IPS DF 6.9 (cell line): ENCODE data around the gene CACNA1G.

ENCODE experiments used
- DNase-seq: peaks from one replicate; pipeline ENCODE4 v3.0.0-alpha.2; 2013; ENCODE audit warnings: low read depth, low spot score
- H3K27ac ChIP-seq: one replicate; pipeline ENCODE4 v1.5.1; 2013; ENCODE audit warnings: low read length, control low read depth
- H3K27me3 ChIP-seq: 2 replicates; pipeline ENCODE4 v1.6.1; 2013; ENCODE audit warnings: mild to moderate bottlenecking, low read length; ENCODE audit not compliant: control insufficient read depth, insufficient read depth
- H3K36me3 ChIP-seq: 2 replicates; pipeline ENCODE4 v1.6.1; 2013; ENCODE audit warnings: low read length; ENCODE audit not compliant: control insufficient read depth, insufficient read depth
- H3K4me1 ChIP-seq: 2 replicates; pipeline ENCODE4 v1.6.1; 2013; ENCODE audit warnings: low read length; ENCODE audit not compliant: control insufficient read depth, insufficient read depth
- H3K4me3 ChIP-seq: 2 replicates; pipeline ENCODE4 v1.5.1; 2013; ENCODE audit warnings: mild to moderate bottlenecking, low read length
- H3K9me3 ChIP-seq: 2 replicates; pipeline ENCODE4 v1.6.1; 2013; ENCODE audit warnings: low read length, inconsistent platforms; ENCODE audit not compliant: control insufficient read depth, insufficient read depth
- WGBS: extraction: QIAGEN DNeasy Blood & Tissue Kit; methylation state at CpG from one replicate; pipeline ENCODE4 v1.1.7; 2013; ENCODE audit warnings: mixed read lengths, missing lambda C conversion rate; ENCODE audit not compliant: insufficient read length, insufficient coverage; 5-methylcytosine and 5-hydroxymethylcytosine counted together

Gene CACNA1G

GRCh38 chr17:50577451-50577954 lies 17.0 kb downstream of the CACNA1G start:
- Histone ChIP-seq H3K4me3 (no peak overlapping the region), H3K36me3 (no peaks in the 10 kb centered on the region; the same call in 1 of the 2 replicates), H3K27ac (no peak overlapping the region), H3K4me1 (no peaks in the 10 kb centered on the region), H3K9me3 (no peaks in the 10 kb centered on the region), H3K27me3 (no peaks in the 10 kb centered on the region)
- no CpG with 5 or more reads among the region's 13 CpGs for WGBS
- no peak for DNase-seq

- H3K27me3 ChIP-seq = no peaks in the 10 kb centered on the region
- H3K27ac ChIP-seq = no peak overlapping the region
- no peak overlapping the region for H3K4me3 ChIP-seq
- WGBS = no CpG with 5 or more reads among the region's 16 CpGs
- H3K4me1 ChIP-seq = no peaks in the 10 kb centered on the region
- H3K36me3 ChIP-seq = no peaks in the 10 kb centered on the region; the same call in 1 of the 2 replicates
- H3K9me3 ChIP-seq = no peaks in the 10 kb centered on the region
- no peak for DNase-seq
These were observed 17.7 kb downstream of the CACNA1G start for GRCh38 chr17:50578173-50578572.

- WGBS = no CpG with 5 or more reads among the region's 7 CpGs
- no peaks in the 10 kb centered on the region for H3K27me3 ChIP-seq
- no peak for DNase-seq
- H3K9me3 ChIP-seq = no peaks in the 10 kb centered on the region
- no peak overlapping the region for H3K27ac ChIP-seq
- no peaks in the 10 kb centered on the region; the same call in 1 of the 2 replicates for H3K36me3 ChIP-seq
- no peaks in the 10 kb centered on the region for H3K4me1 ChIP-seq
- H3K4me3 ChIP-seq = no peak overlapping the region
These were observed 18.9 kb downstream of the CACNA1G start for GRCh38 chr17:50579399-50579798.

- Histone ChIP-seq H3K4me1 (no peaks in the 10 kb centered on the region), H3K27me3 (no peaks in the 10 kb centered on the region), H3K9me3 (no peaks in the 10 kb centered on the region), H3K27ac (no peak overlapping the region), H3K36me3 (no peaks in the 10 kb centered on the region; the same call in 1 of the 2 replicates), H3K4me3 (no peak overlapping the region)
- no CpG with 5 or more reads among the region's 9 CpGs for WGBS
- DNase-seq = no peak
These were observed 20.1 kb downstream of the CACNA1G start for GRCh38 chr17:50580646-50581045.

- WGBS = no CpG with 5 or more reads among the region's 12 CpGs
- DNase-seq = no peak
- Histone ChIP-seq H3K9me3 (no peaks in the 10 kb centered on the region), H3K36me3 (no peaks in the 10 kb centered on the region), H3K27me3 (no peaks in the 10 kb centered on the region), H3K4me3 (no peak overlapping the region), H3K27ac (no peak overlapping the region), H3K4me1 (0 out of 2 replicates have a peak, but pooled peaks cover under 1% of the 10 kb centered on the region)
These were observed 20.8 kb downstream of the CACNA1G start for GRCh38 chr17:50581316-50581715.

- no CpG with 5 or more reads among the region's 2 CpGs for WGBS
- H3K27me3 ChIP-seq = no peaks in the 10 kb centered on the region
- no peak for DNase-seq
- H3K9me3 ChIP-seq = no peaks in the 10 kb centered on the region
- H3K4me3 ChIP-seq = no peak overlapping the region
- H3K27ac ChIP-seq = no peak overlapping the region
- H3K4me1 ChIP-seq = 0 out of 2 replicates have a peak, but pooled peaks cover 1% of the 10 kb centered on the region
- H3K36me3 ChIP-seq = no peaks in the 10 kb centered on the region
These were observed 22.2 kb downstream of the CACNA1G start for GRCh38 chr17:50582741-50583140.

- Histone ChIP-seq H3K27me3 (no peaks in the 10 kb centered on the region), H3K4me3 (no peak overlapping the region), H3K27ac (no peak overlapping the region), H3K36me3 (no peaks in the 10 kb centered on the region), H3K9me3 (no peaks in the 10 kb centered on the region), H3K4me1 (0 out of 2 replicates have a peak, but pooled peaks cover 1% of the 10 kb centered on the region)
- no CpG with 5 or more reads among the region's 7 CpGs for WGBS
- no peak for DNase-seq
These were observed 23.1 kb downstream of the CACNA1G start for GRCh38 chr17:50583641-50584040.

- H3K9me3 ChIP-seq = no peaks in the 10 kb centered on the region
- H3K27me3 ChIP-seq = no peaks in the 10 kb centered on the region
- H3K4me3 ChIP-seq = no peak overlapping the region
- H3K4me1 ChIP-seq = 0 out of 2 replicates have a peak, but pooled peaks cover 1% of the 10 kb centered on the region
- DNase-seq = no peak
- no peaks in the 10 kb centered on the region for H3K36me3 ChIP-seq
- no peak overlapping the region for H3K27ac ChIP-seq
- WGBS = no CpG with 5 or more reads among the region's 4 CpGs
These were observed 23.6 kb downstream of the CACNA1G start for GRCh38 chr17:50584116-50584515.

GRCh38 chr17:50584749-50585148 lies 24.2 kb downstream of the CACNA1G start:
- Histone ChIP-seq H3K9me3 (no peaks in the 10 kb centered on the region), H3K36me3 (no peaks in the 10 kb centered on the region), H3K4me3 (no peak overlapping the region), H3K27ac (no peak overlapping the region), H3K4me1 (0 out of 2 replicates have a peak, but pooled peaks cover 1% of the 10 kb centered on the region), H3K27me3 (no peaks in the 10 kb centered on the region)
- no CpG with 5 or more reads among the region's 6 CpGs for WGBS
- no peak for DNase-seq

- Histone ChIP-seq H3K27me3 (no peaks in the 10 kb centered on the region), H3K27ac (no peak overlapping the region), H3K36me3 (no peaks in the 10 kb centered on the region), H3K9me3 (no peaks in the 10 kb centered on the region), H3K4me3 (no peak overlapping the region), H3K4me1 (0 out of 2 replicates have a peak, but pooled peaks cover 1% of the 10 kb centered on the region)
- DNase-seq = no peak
- WGBS = no CpG with 5 or more reads among the region's 4 CpGs
These were observed 24.8 kb downstream of the CACNA1G start for GRCh38 chr17:50585346-50585745.

GRCh38 chr17:50585891-50586290 lies 25.4 kb downstream of the CACNA1G start:
- Histone ChIP-seq H3K27me3 (no peaks in the 10 kb centered on the region), H3K9me3 (no peaks in the 10 kb centered on the region), H3K36me3 (no peaks in the 10 kb centered on the region), H3K4me1 (0 out of 2 replicates have a peak, but pooled peaks cover 1% of the 10 kb centered on the region), H3K27ac (no peak overlapping the region), H3K4me3 (no peak overlapping the region)
- no peak for DNase-seq
- WGBS = no CpG with 5 or more reads among the region's 8 CpGs
